Muscle layer of colon (tissue), 2 donors: ENCODE results near the gene ALDH18A1.

Experiments used
- H3K27ac ChIP-seq: one replicate; pipeline ENCODE4 v1.7.0; 2013; ENCODE audit warnings: low read depth, mild to moderate bottlenecking, low read length, moderate library complexity
- H3K27me3 ChIP-seq, 2 donors: one replicate each; pipeline ENCODE4 v1.7.0; 2013; ENCODE audit warnings: low read length in 2 of 2, mild to moderate bottlenecking in 2 of 2; ENCODE audit not compliant: insufficient read depth in 2 of 2, control insufficient read depth in 1 of 2
- H3K36me3 ChIP-seq: one replicate; pipeline ENCODE4 v1.7.0; 2013; ENCODE audit warnings: mild to moderate bottlenecking, low read length; ENCODE audit not compliant: insufficient read depth
- H3K4me1 ChIP-seq: one replicate; pipeline ENCODE4 v1.7.0; 2013; ENCODE audit warnings: mild to moderate bottlenecking, low read length; ENCODE audit not compliant: insufficient read depth
- H3K4me3 ChIP-seq, 2 donors: one replicate each; pipeline ENCODE4 v1.7.0; 2013; ENCODE audit warnings: low read length in 2 of 2, low read depth in 1 of 2, mild to moderate bottlenecking in 1 of 2, moderate library complexity in 1 of 2
- H3K9ac ChIP-seq: one replicate; pipeline ENCODE4 v1.7.0; 2013; ENCODE audit warnings: low read length
- H3K9me3 ChIP-seq: one replicate; pipeline ENCODE4 v1.7.0; 2013; ENCODE audit warnings: mild to moderate bottlenecking, low read length
- donor health status: abdominal sarcoma.
- donor health status: Adenocarcinoma of cecum.

The ALDH18A1 gene

GRCh38 chr10:95610727-95611126 lies 45.8 kb downstream of the ALDH18A1 start:
- no peak overlapping the region for H3K9ac ChIP-seq
- H3K27ac ChIP-seq = no peak overlapping the region
- H3K27me3 ChIP-seq = no peaks in the 10 kb centered on the region
- H3K9me3 ChIP-seq = no peaks in the 10 kb centered on the region
- H3K36me3 ChIP-seq = peaks cover 63% of the 10 kb centered on the region
- H3K4me1 ChIP-seq = peaks cover 22% of the 10 kb centered on the region
- no peak overlapping the region for H3K4me3 ChIP-seq

DNA sequence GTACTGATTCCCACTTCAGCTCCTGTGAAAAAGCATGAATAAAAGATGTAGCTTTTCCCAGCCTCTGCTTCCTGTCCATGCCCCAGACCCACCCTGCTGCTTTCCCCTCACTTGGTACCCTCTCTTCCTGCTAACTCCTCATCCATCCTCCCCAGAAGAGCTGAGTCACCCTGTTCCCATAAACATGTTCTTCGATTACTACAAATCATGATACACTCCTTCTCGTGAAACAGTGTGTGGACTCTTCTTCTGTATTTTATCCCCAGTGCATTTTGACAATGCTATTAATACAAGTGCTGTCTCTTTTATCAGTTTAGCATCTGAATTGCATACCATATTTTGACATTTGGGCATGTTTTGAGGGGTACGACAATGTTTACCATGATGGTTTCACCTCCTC lies 49.6 kb downstream of the ALDH18A1 start:
- Histone ChIP-seq H3K27me3 (no peaks in the 10 kb centered on the region), H3K27ac (peak overlapping the region; percentile 67), H3K9me3 (no peaks in the 10 kb centered on the region), H3K36me3 (peaks cover 30% of the 10 kb centered on the region), H3K4me3 (no peak overlapping the region), H3K9ac (no peak overlapping the region), H3K4me1 (peaks cover 46% of the 10 kb centered on the region)

DNA sequence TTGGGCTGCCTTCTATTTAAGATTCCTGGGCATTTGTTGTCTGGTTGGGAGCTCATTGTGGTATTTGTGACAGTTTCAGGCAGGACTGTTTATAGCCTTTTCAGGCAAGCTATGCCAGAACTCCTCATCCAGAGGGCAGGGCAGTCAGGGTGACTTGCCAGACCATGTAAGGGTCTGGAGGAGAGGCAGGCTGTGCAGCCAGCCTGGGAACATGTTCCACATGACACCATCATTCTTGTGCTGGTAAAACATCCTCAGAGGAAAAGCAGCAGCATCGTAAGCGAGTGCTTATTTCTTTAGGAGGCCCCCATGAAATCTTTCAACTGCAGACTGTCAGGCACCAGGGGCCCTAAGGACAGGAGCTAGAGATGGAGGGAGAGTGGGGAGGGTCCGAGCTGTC lies 51.3 kb downstream of the ALDH18A1 start:
- Histone ChIP-seq H3K4me3 (no peak overlapping the region), H3K27me3 (no peaks in the 10 kb centered on the region), H3K9me3 (no peaks in the 10 kb centered on the region), H3K4me1 (peaks cover 58% of the 10 kb centered on the region), H3K36me3 (peaks cover 13% of the 10 kb centered on the region), H3K9ac (no peak overlapping the region), H3K27ac (peak overlapping the region; percentile 84)

- Histone ChIP-seq H3K9me3 (no peaks in the 10 kb centered on the region), H3K27ac (peak overlapping the region; percentile 84), H3K36me3 (peaks cover 10% of the 10 kb centered on the region), H3K9ac (no peak overlapping the region), H3K4me1 (peaks cover 58% of the 10 kb centered on the region), H3K27me3 (no peaks in the 10 kb centered on the region), H3K4me3 (no peak overlapping the region)
These were observed 51.9 kb downstream of the ALDH18A1 start for GRCh38 chr10:95604630-95605029.

- no peaks in the 10 kb centered on the region for H3K36me3 ChIP-seq
- H3K27ac ChIP-seq = no peak overlapping the region
- H3K4me1 ChIP-seq = peaks cover 53% of the 10 kb centered on the region
- H3K27me3 ChIP-seq = no peaks in the 10 kb centered on the region
- no peak overlapping the region for H3K4me3 ChIP-seq
- H3K9ac ChIP-seq = no peak overlapping the region
- H3K9me3 ChIP-seq = no peaks in the 10 kb centered on the region
These were observed 54.1 kb downstream of the ALDH18A1 start for GRCh38 chr10:95602382-95602781.

- H3K36me3 ChIP-seq = no peaks in the 10 kb centered on the region
- peak overlapping the region; percentile 70 for H3K27ac ChIP-seq
- H3K27me3 ChIP-seq = no peaks in the 10 kb centered on the region
- H3K9me3 ChIP-seq = no peaks in the 10 kb centered on the region
- H3K4me1 ChIP-seq = peaks cover 41% of the 10 kb centered on the region
- no peak overlapping the region for H3K4me3 ChIP-seq
- H3K9ac ChIP-seq = peak overlapping the region; percentile 3
These were observed 55.3 kb downstream of the ALDH18A1 start for GRCh38 chr10:95601116-95601719.

GRCh38 chr10:95600158-95600557 lies 56.4 kb downstream of the ALDH18A1 start:
- no peaks in the 10 kb centered on the region for H3K27me3 ChIP-seq
- no peak overlapping the region for H3K9ac ChIP-seq
- no peaks in the 10 kb centered on the region for H3K36me3 ChIP-seq
- H3K4me3 ChIP-seq = no peak overlapping the region
- H3K9me3 ChIP-seq = no peaks in the 10 kb centered on the region
- H3K4me1 ChIP-seq = peaks cover 31% of the 10 kb centered on the region
- H3K27ac ChIP-seq = no peak overlapping the region

DNA sequence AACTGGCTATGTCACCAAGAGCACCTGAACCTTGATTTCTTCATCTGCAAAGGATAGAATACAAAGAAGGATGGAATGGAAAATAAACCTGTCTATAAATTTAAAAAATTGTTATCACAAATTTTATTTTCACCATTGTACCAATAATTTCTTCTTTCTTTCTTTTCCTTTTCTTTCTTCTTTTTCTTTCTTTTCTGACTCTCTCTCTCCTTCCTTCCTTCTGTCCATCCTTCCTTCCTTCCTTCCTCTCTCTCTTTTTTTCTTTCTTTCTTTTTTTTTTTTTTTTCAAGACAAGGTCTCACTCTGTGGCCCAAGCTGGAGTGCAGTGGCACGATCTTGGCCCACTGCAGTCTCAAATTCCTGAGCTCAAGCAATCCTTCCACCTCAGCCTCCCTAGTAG lies 58.7 kb downstream of the ALDH18A1 start:
- Histone ChIP-seq H3K4me3 (no peak overlapping the region), H3K27ac (no peak overlapping the region), H3K27me3 (no peaks in the 10 kb centered on the region), H3K4me1 (peaks cover 12% of the 10 kb centered on the region), H3K36me3 (no peaks in the 10 kb centered on the region), H3K9ac (no peak overlapping the region), H3K9me3 (no peaks in the 10 kb centered on the region)

GRCh38 chr10:95588025-95588424 lies 68.5 kb downstream of the ALDH18A1 start:
- H3K27me3 ChIP-seq = no peaks in the 10 kb centered on the region
- no peak overlapping the region for H3K4me3 ChIP-seq
- H3K4me1 ChIP-seq = no peaks in the 10 kb centered on the region
- no peak overlapping the region for H3K9ac ChIP-seq
- H3K27ac ChIP-seq = no peak overlapping the region
- no peaks in the 10 kb centered on the region for H3K9me3 ChIP-seq
- no peaks in the 10 kb centered on the region for H3K36me3 ChIP-seq

- Histone ChIP-seq H3K9me3 (no peaks in the 10 kb centered on the region), H3K27me3 (no peaks in the 10 kb centered on the region), H3K36me3 (no peaks in the 10 kb centered on the region), H3K4me3 (no peak overlapping the region), H3K4me1 (no peaks in the 10 kb centered on the region), H3K27ac (no peak overlapping the region), H3K9ac (no peak overlapping the region)
These were observed 76.5 kb downstream of the ALDH18A1 start for GRCh38 chr10:95579835-95580535.

- Histone ChIP-seq H3K27ac (no peak overlapping the region), H3K4me3 (no peak overlapping the region), H3K27me3 (no peaks in the 10 kb centered on the region), H3K9me3 (no peaks in the 10 kb centered on the region), H3K4me1 (no peaks in the 10 kb centered on the region), H3K36me3 (no peaks in the 10 kb centered on the region), H3K9ac (no peak overlapping the region)
These were observed 77.2 kb downstream of the ALDH18A1 start for GRCh38 chr10:95579292-95579691.

DNA sequence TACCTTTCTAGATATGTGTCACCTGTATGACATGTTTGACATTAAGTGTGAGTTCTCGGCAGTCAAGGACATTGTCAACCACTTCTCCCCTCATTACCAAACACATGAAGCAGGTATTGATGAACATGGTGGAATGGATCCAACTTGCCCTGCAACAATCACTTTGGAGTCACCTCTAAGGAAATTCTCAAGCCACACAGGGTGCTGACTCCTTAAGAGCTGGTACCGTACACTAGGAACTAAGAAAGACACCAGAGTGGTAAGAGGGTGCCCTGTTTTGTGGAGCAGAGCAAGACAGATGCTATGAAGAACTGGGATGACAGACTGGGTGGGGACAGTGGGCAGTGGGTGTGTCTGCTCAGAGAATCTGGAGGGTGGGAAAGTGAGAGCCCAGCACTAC lies 77.9 kb downstream of the ALDH18A1 start:
- Histone ChIP-seq H3K9ac (no peak overlapping the region), H3K4me1 (no peaks in the 10 kb centered on the region), H3K27me3 (no peaks in the 10 kb centered on the region), H3K9me3 (no peaks in the 10 kb centered on the region), H3K4me3 (no peak overlapping the region), H3K27ac (no peak overlapping the region), H3K36me3 (no peaks in the 10 kb centered on the region)
